HPDE6-E6E7 (cell line): ENCODE data around the gene BICRAL.
"Not testable (repeated sequence)": the region's sequence is repeated elsewhere in the genome, so short reads cannot be mapped to it uniquely, and the experiment has no call there.

Experiments used
- DNase-seq: peaks from one replicate; pipeline ENCODE4 v3.0.0; 2011; ENCODE audit warnings: missing footprints; ENCODE audit errors: extremely low spot score

Gene BICRAL

GRCh38 chr6:42781796-42782688 lies at the start of gene BICRAL:
BICRAL (plus strand) TSS chr6:42782052; CDS start chr6:42822023, 39,971 bp downstream.
- DNase-seq = no peak

- not testable (repeated sequence) for DNase-seq
These were observed 47.9 kb upstream of the BICRAL start for GRCh38 chr6:42733867-42734481.

GRCh38 chr6:42735976-42736375 lies 45.9 kb upstream of the BICRAL start:
- no peak for DNase-seq

- DNase-seq = no peak
These were observed 41.1 kb upstream of the BICRAL start for GRCh38 chr6:42740725-42741124.

GRCh38 chr6:42742116-42742894 lies 39.5 kb upstream of the BICRAL start:
- DNase-seq = peak; percentile 39

GRCh38 chr6:42744351-42744893 lies 37.4 kb upstream of the BICRAL start:
- no peak for DNase-seq

- no peak for DNase-seq
These were observed 36.7 kb upstream of the BICRAL start for GRCh38 chr6:42745083-42745639.

GRCh38 chr6:42745640-42746462 lies 36.0 kb upstream of the BICRAL start, which contains the start of gene TBCC:
TBCC (minus strand) TSS chr6:42746103; CDS start chr6:42746073, 30 bp downstream.
- DNase-seq = peak; percentile 99

- peak; percentile 78 for DNase-seq
These were observed 35.1 kb upstream of the BICRAL start for GRCh38 chr6:42746463-42747391.

GRCh38 chr6:42748203-42748898 lies 33.5 kb upstream of the BICRAL start:
- no peak for DNase-seq

GRCh38 chr6:42751055-42751454 lies 30.8 kb upstream of the BICRAL start:
- no peak for DNase-seq

GRCh38 chr6:42754759-42755158 lies 27.1 kb upstream of the BICRAL start:
- no peak for DNase-seq

GRCh38 chr6:42756722-42757121 lies 25.1 kb upstream of the BICRAL start:
- no peak for DNase-seq

GRCh38 chr6:42758756-42759430 lies 23.0 kb upstream of the BICRAL start:
- no peak for DNase-seq

- DNase-seq = no peak
These were observed 20.4 kb upstream of the BICRAL start for GRCh38 chr6:42761287-42762067.

- no peak for DNase-seq
These were observed 19.4 kb upstream of the BICRAL start for GRCh38 chr6:42762426-42762859.

GRCh38 chr6:42762950-42763349 lies 18.9 kb upstream of the BICRAL start:
- no peak for DNase-seq
